Cerebellar cortex (tissue), 1 donor: ENCODE data around the gene BNC2.

Experiments
- DNase-seq: peaks from one replicate; pipeline ENCODE4 v3.0.0-alpha.2; 2015; ENCODE audit warnings: low spot score

Gene BNC2

GRCh38 chr9:16813838-16814237, 56.6 kb downstream of the BNC2 start:
- no peak for DNase-seq

- no peak for DNase-seq
Observed at GRCh38 chr9:16811987-16812685, 58.3 kb downstream of the BNC2 start.

DNA sequence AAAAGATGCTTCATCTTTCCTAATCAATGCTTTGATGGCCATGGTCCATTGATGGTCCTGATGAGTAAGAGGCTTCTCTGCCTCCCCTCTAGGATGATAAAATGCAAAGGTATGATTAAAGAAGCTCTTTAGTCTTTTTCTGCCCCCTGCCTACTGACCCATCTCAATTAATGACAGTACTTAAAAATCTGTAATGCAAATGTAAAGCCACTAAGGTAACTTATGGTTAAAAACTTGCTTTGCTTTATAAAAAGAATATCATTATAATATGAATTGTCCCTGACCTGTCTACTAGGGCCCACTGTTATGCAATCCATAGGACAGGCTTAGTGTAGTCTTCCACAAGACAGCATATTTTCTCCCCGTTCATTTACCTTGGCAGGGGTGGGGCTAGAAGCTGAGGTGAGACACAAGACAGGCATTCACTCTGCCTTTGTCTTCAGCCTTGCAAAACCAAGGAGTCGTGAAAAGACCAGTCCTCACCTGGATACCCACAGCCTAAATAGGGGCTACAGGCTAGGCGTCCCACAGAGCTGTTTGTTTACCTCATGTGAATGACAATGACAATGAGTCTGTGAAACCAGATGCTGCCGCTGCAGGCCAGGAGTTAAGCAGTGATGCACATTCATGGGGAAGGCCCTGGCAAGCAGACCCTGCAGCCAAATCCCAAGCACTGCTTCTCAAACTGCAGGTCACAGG, 60.4 kb downstream of the BNC2 start:
- DNase-seq, result no peak

- DNase-seq, result no peak
Observed at GRCh38 chr9:16806674-16807073, 63.8 kb downstream of the BNC2 start.

DNA sequence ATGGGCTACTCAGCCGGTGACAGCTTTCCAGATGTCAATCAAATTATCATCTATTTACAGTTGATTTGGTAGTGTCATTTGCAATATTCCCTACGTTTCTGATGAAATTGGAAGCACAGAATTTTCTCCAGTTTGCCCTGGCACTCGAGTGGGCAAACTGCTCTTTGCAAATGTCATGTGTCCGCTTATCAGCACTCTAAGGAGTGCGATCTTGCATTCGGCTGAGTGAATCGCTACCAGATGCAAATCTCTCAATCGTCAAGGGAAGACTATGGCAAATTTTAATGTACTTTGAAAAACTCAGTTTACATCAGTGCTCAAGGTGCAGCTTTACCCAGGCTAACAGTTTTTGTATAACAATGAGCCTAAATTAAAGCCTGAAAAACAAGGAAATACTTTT, 66.8 kb downstream of the BNC2 start:
- DNase-seq, result no peak

GRCh38 chr9:16801871-16802466, 68.5 kb downstream of the BNC2 start:
- DNase-seq, result no peak

GRCh38 chr9:16796304-16796825, 74.1 kb downstream of the BNC2 start:
- DNase-seq, result no peak

DNA sequence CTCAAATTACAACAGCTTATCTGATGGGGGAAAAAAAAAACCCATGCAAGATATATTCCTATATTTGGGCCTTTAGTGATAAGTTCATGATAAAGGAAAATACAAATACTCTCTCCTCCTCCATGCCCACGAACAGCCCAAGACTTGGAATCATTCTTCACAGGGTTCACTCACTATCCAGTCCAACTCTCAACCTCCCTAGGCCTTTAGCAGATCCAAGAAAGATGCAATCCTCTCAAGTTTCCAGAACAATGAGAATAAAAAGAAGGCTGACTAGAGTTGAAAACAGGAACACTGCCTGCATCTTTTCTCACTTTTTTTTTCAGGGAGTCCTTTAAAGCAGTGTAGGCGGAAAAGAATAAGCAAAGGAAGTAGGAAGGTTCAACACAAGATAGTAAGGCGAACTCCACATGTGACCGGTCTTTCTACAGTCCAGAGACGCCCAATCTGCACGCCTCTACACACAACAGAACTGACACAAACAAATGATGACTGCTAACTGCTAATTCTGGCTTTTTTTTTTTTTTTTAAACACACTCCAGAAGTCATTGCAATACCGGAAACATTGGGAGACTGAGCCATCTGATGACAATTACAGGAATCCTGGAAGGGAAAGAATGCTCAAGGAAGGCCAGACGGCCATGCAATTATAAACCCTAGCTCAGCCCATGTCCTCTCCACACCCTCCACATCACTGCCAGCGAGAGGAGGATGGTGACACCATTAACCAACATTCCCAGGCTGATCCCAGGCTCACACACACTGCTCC, 75.4 kb downstream of the BNC2 start:
- DNase-seq, result no peak

GRCh38 chr9:16794103-16794502, 76.4 kb downstream of the BNC2 start:
- no peak for DNase-seq

DNA sequence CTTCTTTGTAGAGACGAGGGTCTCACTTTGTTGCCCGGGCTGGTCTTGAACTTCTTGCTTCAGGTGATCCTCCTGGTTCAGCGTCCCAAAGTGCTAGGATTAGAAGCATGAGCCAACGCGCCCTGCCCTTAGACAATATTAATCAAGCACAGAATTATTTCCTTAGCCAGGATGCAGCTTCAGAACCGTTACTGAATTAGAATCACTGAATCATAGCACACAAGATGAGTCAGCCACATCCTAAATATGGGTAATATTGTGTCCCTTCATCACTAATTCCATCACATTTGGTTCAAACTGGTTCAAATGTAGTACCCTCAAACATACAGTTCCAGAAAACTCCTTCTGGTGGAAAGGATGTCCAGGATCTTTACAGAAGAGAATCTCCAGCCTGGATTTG, 82.7 kb downstream of the BNC2 start:
- DNase-seq, result no peak

DNA sequence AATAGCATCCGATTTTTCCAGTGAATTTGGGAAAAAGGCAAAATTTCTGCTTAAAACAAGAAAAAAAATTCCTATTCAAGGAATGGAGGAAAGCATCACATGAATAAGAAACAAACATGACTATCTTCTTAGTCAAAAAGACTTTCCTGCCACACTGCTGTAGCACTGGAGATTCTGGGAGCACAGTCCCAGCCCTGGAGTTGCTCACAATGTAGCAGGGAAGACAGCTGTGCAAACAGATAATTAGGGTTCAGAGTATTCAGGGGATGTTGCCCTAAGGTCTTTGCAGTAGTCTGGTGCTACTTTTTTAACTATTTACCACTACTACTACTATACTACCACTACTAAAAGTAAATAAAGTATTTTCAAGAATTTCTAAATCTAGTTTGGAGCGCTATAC, 86.5 kb downstream of the BNC2 start:
- DNase-seq, result no peak

- no peak for DNase-seq
Observed at GRCh38 chr9:16782490-16782889, 88.0 kb downstream of the BNC2 start.

DNA sequence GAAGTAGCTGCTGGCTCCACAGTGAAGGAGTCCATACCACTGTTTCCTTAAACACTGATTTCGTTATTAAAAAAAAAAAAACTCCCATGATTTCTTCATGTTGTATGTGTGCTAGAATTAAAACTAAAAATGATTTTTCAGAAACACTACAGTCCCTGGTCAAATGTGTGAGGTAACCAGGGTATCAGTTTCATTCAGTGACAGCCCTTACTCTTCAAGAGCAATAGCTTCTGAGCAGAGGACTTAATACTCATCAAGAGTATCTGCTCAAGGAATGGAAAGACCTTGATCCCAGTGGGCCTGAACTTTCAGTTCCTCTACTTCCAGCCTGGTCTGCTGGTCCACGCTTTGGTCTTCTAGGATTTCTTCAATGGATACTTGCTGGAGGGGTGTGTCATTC, 95.1 kb downstream of the BNC2 start:
- no peak for DNase-seq

DNA sequence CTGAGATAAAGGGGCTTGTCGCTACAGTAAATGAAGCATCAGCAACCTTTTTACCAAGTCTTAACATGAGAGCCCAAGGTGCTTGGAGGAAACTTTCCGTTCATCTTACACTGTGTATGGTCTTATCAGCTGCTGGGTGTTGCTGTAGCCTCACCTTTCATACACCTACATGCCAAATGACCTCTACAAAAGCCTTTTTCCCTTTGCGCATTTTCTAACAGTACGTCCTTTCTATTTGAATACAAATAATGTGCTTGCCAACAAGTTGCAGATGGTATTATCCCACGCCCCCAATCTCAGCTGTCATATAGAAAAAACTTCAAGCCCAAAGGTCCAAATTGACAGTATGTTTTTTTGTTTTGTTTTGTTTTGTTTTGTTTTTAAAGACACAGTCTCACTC, 96.9 kb downstream of the BNC2 start:
- DNase-seq, result no peak

DNA sequence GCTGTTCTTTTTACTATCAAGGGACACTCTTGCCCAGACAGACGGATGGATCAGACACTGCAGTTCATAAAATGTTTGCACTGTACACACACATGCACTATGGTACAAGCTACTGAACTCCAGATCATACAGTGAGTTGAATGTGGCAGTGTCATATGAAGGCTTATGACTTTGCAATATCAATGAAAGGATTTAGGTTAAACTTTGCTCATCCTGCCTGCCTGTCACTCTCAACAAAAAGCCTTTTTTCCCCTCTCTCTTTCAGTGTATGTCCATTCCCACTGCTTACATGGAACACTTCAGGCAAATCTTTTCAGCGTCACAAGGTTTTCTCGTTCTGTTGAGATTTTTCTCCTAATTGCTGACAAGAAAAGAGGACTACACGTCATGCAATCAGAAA, 97.4 kb downstream of the BNC2 start:
- no peak for DNase-seq

DNA sequence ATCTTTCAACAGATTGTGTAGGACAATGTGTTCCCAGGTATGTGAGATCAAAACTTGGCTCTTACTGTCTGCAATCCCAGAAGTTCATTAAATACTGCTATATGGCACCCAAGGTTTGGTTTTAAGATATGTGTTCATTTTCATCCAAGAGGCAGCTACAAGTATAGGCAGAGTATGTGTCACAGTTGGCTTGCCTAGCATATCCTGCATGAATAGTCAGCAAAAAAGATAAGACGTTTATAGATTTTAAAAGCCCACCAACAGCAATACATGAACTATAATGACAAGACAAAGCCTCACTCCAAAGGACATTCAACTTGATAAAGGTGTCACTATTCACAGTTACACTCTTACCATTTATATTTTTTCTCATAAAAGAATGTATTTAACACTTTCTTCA, 99.1 kb downstream of the BNC2 start:
- DNase-seq, result no peak

GRCh38 chr9:16769291-16769690, 101.2 kb downstream of the BNC2 start:
- no peak for DNase-seq

DNA sequence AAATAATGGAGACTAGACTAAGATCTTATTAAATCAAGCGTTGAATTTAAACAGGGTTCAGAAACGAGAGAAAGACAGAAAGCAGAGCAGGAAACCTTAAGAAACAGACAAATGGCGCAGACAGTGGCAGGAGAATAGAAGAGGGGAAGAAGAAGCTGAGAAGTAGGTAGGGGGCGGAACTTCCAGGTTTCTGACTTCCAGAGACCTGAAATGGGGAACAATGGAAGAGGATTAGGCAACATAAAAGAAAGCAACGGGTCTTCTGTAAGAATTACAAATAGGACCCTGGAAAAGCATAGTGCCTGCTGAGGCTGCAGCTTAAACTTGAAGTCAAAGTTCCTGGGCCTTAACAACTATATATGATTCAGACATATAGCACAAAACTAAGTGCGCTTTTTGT, 101.7 kb downstream of the BNC2 start:
- no peak for DNase-seq

GRCh38 chr9:16767366-16767765, 103.1 kb downstream of the BNC2 start:
- no peak for DNase-seq

GRCh38 chr9:16763946-16764345, 106.5 kb downstream of the BNC2 start:
- no peak for DNase-seq

- DNase-seq, result no peak
Observed at GRCh38 chr9:16755467-16756160, 114.9 kb downstream of the BNC2 start.

GRCh38 chr9:16754662-16755061, 115.8 kb downstream of the BNC2 start:
- no peak for DNase-seq
